HG03064 (cell line): ENCODE data around the gene KLK11.
"Not testable (repeated sequence)": the region's sequence is repeated elsewhere in the genome, so short reads cannot be mapped to it uniquely, and the experiment has no call there.

Experiments used
- ATAC-seq: cut with Tn5 transposase; IDR thresholded peaks from one replicate; pipeline ENCODE4 v1.9.1; 2021; ENCODE audit warnings: low read depth; ENCODE audit not compliant: unreplicated experiment

The KLK11 gene

GRCh38 chr19:51006406-51006805 lies 20.0 kb downstream of the KLK11 start:
- no peak for ATAC-seq

GRCh38 chr19:51005248-51005647 lies 21.2 kb downstream of the KLK11 start:
- no peak for ATAC-seq

- ATAC-seq, result no peak
These were observed 23.1 kb downstream of the KLK11 start for GRCh38 chr19:51003316-51003715.

- no peak for ATAC-seq
These were observed 23.7 kb downstream of the KLK11 start for GRCh38 chr19:51002542-51003311.

GRCh38 chr19:51002089-51002532 lies 24.3 kb downstream of the KLK11 start:
- no peak for ATAC-seq

- ATAC-seq, result no peak
These were observed 24.9 kb downstream of the KLK11 start, which contains the start of gene KLK8 for GRCh38 chr19:51001515-51001914. Gene KLK8, minus strand, starts transcription at chr19:51001604. Its CDS starts 437 bp downstream, at chr19:51001167.

GRCh38 chr19:51000981-51001380 lies 25.4 kb downstream of the KLK11 start:
- no peak for ATAC-seq

- ATAC-seq, result no peak
These were observed 26.0 kb downstream of the KLK11 start for GRCh38 chr19:51000426-51000825.

GRCh38 chr19:50998686-50999085 lies 27.7 kb downstream of the KLK11 start:
- no peak for ATAC-seq

GRCh38 chr19:50998061-50998460 lies 28.4 kb downstream of the KLK11 start:
- ATAC-seq, result no peak

- no peak for ATAC-seq
These were observed 32.3 kb downstream of the KLK11 start for GRCh38 chr19:50994129-50994528.

- no peak for ATAC-seq
These were observed 33.8 kb downstream of the KLK11 start for GRCh38 chr19:50992666-50993035.

GRCh38 chr19:50984416-50984815 lies 42.0 kb downstream of the KLK11 start:
- ATAC-seq, result not testable (repeated sequence)

- ATAC-seq, result no peak
These were observed 42.7 kb downstream of the KLK11 start, which contains the start of gene KLK7 for GRCh38 chr19:50983625-50984292. Gene KLK7, minus strand, starts transcription at chr19:50983917. Its CDS starts 1,518 bp downstream, at chr19:50982399.

- ATAC-seq, result no peak
These were observed 44.2 kb downstream of the KLK11 start for GRCh38 chr19:50982186-50982585.

GRCh38 chr19:50981587-50982146 lies 44.7 kb downstream of the KLK11 start:
- ATAC-seq, result no peak

GRCh38 chr19:50980208-50980607 lies 46.2 kb downstream of the KLK11 start:
- ATAC-seq, result no peak

GRCh38 chr19:50979758-50980157 lies 46.7 kb downstream of the KLK11 start:
- ATAC-seq, result no peak

GRCh38 chr19:50978772-50979390 lies 47.5 kb downstream of the KLK11 start:
- no peak for ATAC-seq

- ATAC-seq, result no peak
These were observed 48.8 kb downstream of the KLK11 start for GRCh38 chr19:50977626-50978025.

GRCh38 chr19:50975766-50976165 lies 50.6 kb downstream of the KLK11 start:
- ATAC-seq, result no peak
